ENCODE measurements around the gene LYAR.

The LYAR gene

GRCh38 chr4:4289941-4290850, at the start of gene LYAR, which contains the start of gene ZBTB49:
TSS of gene LYAR (minus strand) at chr4:4290154. CDS start at chr4:4283742, 6,412 bp downstream.
TSS of gene ZBTB49 (plus strand) at chr4:4290251. CDS start at chr4:4299946, 9,695 bp downstream.
- DNase-seq (ENCODE audit: low spot score), result peak; percentile 86

- DNase-seq (ENCODE audit: low spot score), result no peak
Measured at GRCh38 chr4:4339504-4340085, 49.6 kb upstream of the LYAR start.

DNA sequence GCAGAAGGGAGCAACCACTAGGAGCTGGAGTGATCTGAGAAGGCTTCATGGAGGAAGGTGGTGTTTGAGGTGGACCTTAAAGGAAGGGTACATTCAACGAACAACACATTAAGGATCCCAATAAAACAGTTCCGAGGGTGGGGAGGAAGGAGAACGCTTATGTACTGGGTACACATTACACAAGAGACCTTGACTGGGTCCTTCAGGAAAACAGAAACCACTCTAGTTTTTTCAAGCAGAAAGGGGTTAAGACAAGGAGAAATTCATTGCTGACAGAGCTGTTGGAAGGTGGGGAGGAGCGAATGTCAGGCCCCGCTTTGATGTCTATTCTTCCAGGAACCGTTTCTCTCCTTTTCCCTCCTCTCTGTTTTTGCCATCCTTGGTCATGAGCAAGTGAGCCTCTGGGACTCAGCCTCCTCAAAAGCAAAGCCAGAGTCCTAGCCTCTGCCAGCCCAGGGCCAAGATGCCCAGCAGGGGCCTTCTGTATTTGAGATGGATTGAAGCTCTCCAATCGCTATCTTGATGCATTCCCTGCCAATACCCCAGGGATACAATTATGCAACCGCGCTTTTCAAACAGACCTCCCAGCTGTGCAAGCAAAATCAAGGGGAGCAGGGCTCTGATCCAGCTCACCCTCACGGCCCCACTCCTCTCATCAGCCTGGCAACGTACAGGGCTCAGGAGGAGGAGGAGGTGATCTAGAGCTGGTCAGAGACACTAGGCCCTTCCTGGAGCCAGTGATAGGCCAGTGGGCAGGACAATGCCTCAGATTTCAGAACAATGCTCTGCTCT, 48.5 kb upstream of the LYAR start:
- no peak for DNase-seq (ENCODE audit: low spot score)

- peak; percentile 65 for DNase-seq (ENCODE audit: low spot score)
Measured at GRCh38 chr4:4334798-4335520, 45.0 kb upstream of the LYAR start.

- no peak for DNase-seq (ENCODE audit: low spot score)
Measured at GRCh38 chr4:4333265-4333706, 43.3 kb upstream of the LYAR start.

DNA sequence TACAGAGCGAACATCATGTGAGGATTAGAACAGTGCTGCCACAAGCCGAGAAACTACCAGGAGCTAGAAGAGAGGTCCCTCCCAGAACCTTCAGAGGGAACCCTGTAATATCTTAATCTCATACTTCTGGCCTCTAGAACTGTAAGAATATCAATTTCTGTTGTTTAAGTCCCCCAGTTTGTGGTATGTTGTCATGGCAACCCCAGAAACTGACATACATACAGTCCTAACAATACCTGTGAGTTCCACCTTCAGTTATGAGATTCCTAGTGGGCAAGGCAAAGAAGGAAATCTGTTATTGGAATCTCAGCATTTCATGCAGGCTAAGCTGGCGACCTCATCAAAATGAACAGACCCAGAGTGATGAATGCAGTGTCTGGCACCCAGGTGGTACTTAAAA, 42.6 kb upstream of the LYAR start:
- DNase-seq (ENCODE audit: low spot score), result no peak

GRCh38 chr4:4330794-4331193, 40.8 kb upstream of the LYAR start:
- no peak for DNase-seq (ENCODE audit: low spot score)

DNA sequence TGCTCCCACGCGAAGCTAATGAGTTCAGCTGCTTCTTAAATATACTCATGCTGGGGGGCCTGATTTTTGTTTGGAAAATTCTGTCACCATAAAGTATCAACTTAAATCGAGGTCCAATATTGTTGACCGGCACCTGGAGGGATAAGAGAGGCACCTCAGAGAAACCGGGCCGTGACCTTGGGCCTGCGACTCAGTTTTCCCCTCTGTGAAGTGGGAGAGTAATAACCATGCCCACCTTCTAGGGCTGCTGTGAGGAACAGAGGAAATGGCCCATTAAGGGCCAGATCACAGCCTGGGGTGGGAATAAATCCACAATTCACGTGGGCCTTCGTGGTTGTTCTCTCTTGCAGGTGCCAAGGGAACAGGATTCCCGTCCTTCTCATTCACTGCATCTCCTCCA, 39.5 kb upstream of the LYAR start:
- DNase-seq (ENCODE audit: low spot score), result no peak

DNA sequence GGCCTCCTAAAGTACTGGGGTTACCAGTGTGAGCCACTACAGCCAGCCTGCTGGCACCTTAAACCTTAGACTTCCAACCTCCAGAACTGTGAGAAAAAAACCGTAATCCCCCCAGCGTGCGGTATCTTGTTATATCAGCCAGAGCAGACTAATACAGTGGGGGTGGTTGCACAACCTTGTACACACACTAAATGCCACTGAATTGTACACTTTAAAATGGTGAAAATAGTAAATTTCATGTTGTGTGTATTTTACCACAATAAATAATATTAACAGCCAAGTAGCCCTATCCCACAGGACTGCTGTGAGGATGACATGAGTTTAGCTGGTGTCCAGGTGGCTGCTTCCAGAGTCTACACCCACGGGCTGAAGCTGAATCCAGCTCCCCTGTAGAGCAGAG, 38.9 kb upstream of the LYAR start:
- no peak for DNase-seq (ENCODE audit: low spot score)

- no peak for DNase-seq (ENCODE audit: low spot score)
Measured at GRCh38 chr4:4328206-4328605, 38.3 kb upstream of the LYAR start.

DNA sequence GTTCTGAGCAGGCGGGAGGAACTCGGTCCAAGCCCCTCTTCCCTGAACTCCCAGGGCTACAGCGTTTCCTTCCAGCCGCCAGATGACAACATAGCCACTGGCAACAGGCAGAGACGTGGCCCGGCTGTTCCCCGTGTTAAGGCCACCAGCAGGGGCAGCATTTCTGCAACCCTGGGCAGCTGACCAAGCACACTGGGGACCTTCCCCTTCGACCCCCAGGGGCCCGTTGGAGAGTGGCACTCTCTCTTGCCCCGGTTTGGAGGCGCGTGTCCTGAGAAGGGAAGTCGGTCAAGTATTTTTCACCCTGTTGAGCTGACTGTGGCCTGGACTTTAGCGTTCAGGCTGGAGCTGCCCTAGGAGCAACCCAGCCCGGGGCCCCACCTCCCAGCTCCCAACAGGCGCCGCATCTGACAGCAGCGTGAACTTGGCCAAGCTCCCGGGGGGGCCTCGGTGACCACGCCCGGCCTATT, 37.7 kb upstream of the LYAR start:
- no peak for DNase-seq (ENCODE audit: low spot score)

DNA sequence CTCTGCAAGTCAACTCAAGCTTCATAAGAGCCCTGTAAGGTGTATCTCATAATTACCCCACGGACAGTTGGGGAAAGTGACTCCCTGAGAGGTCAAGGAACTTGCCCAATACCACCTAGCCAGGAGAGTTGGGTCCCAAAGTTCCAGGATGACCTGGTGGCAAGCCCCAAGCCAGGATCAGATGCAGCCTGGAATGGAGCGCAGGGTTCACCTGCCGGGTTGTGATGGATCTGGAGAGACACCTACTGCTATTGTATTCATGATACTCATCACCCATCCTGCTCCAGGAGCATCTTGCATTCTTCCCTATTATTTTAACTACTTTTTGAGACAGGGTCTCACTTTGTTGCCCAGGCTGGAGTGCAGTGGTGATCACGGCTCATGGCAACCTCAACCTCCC, 36.2 kb upstream of the LYAR start:
- no peak for DNase-seq (ENCODE audit: low spot score)

DNA sequence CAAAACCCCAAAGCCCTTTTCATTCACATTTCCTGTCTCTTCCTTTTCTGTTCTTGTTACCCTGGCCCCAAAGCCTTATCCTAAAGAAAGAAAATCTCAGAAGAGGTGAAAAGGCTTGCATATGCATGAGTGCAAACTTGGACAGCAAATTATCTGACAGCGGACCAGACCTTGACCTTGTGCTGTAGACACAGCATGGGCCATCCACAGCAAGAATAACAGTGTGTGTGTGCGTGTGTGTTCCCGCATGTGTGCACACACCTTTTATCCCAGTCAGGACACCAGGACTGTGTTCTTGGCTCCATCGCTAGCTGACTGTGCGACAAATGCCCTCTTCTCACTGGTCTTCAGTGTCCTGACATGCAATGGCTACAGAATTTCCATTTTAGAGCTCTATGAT, 35.4 kb upstream of the LYAR start:
- no peak for DNase-seq (ENCODE audit: low spot score)

- DNase-seq (ENCODE audit: low spot score), result no peak
Measured at GRCh38 chr4:4323705-4324534, 34.0 kb upstream of the LYAR start.

GRCh38 chr4:4321951-4322688, 32.2 kb upstream of the LYAR start:
- no peak for DNase-seq (ENCODE audit: low spot score)

- DNase-seq (ENCODE audit: low spot score), result no peak
Measured at GRCh38 chr4:4320951-4321714, 31.2 kb upstream of the LYAR start.

- no peak for DNase-seq (ENCODE audit: low spot score)
Measured at GRCh38 chr4:4320528-4320927, 30.6 kb upstream of the LYAR start.

DNA sequence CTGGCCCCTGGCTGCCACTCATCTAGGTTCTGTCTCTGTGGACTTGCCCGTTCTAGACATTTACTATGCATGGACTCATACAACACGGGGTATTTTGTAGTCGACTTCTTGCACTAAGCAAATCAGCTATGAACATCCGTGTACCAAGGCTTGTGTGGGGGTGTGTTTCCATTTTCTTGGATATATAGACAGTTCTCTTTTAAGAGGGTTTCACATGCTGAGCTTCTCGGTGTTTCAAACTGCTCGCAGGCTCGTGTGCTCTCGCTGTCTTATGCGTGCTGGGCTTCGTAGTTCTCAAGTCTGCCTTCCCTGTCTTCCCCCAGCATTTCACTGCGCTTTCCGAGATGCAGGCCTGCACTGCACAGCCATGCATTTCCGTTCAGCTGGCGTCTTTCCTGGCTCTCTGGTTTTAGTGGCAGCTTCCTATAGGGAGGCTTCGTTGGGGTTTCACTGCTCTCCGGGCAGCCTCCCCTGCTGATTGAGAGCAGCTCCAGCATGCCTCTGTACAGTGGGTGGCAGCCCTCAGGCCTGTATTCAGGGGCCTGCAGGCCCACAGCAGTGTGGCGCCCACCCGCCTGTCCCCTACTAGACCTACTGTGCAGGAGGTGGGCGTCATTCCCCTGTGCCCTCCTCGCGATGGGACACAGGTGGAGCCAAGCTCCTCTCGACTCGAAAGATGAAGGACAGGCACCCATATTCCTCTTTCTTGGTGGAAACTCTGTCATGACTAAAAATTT, 27.7 kb upstream of the LYAR start:
- no peak for DNase-seq (ENCODE audit: low spot score)

DNA sequence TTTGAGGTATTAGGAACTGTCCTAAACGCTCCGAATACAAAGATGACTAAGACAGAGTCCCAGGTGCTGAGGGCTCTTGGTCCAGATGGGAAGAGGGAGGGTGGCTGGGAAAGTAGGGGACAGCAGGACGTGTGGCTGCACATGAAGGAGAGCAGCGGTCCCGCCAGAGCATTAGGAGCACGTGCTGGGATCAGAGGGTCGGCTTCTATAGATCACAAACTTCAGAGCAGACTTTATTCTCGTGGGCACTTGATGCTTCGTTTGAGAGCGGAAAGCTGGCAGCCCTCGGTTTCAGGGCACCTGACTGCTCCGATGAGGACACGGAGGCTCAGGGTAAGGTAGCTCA, 26.2 kb upstream of the LYAR start:
- no peak for DNase-seq (ENCODE audit: low spot score)

Measured in pons (tissue), 1 donor.